ENCODE measurements around the gene PKNOX2. TPM values are rescaled to one million over a fixed set of nuclear protein-coding genes. Genes with fewer than 3 reads are reported as not detected.

Gene PKNOX2
- total RNA-seq, 1 donor from 2014 or later: 6.8 TPM

- no peak overlapping the region for H3K9ac ChIP-seq (ENCODE audit: low read depth in 1 of 3, low read length in 3 of 3)
- no peaks in the 10 kb centered on the region for H3K27me3 ChIP-seq (ENCODE audit: control insufficient read depth in 3 of 3, insufficient read depth in 3 of 3, low read length in 3 of 3)
- H3K27ac ChIP-seq (ENCODE audit: low read depth, low read length): no peak overlapping the region
- peaks cover 6 to 9% (median 6%) of the 10 kb centered on the region in 3 donors for H3K4me1 ChIP-seq (ENCODE audit: control insufficient read depth in 3 of 3, insufficient read depth in 3 of 3, low read length in 3 of 3)
- no peaks in the 10 kb centered on the region for H3K9me3 ChIP-seq (ENCODE audit: control insufficient read depth in 3 of 3, low read length in 3 of 3)
- H3K36me3 ChIP-seq (ENCODE audit: control insufficient read depth in 3 of 3, insufficient read depth in 3 of 3, low read length in 3 of 3): no peaks in the 10 kb centered on the region
- no peak overlapping the region for H3K4me3 ChIP-seq (ENCODE audit: low read length in 3 of 3)
Measured at GRCh38 chr11:125455851-125456250, 291.3 kb downstream of the PKNOX2 start.

- no peaks in the 10 kb centered on the region for H3K36me3 ChIP-seq (ENCODE audit: control insufficient read depth in 3 of 3, insufficient read depth in 3 of 3, low read length in 3 of 3)
- H3K27ac ChIP-seq (ENCODE audit: low read depth, low read length): peak overlapping the region; percentile 15
- no peak overlapping the region for H3K4me3 ChIP-seq (ENCODE audit: low read length in 3 of 3)
- H3K27me3 ChIP-seq (ENCODE audit: control insufficient read depth in 3 of 3, insufficient read depth in 3 of 3, low read length in 3 of 3): no peaks in the 10 kb centered on the region
- peak overlapping the region; percentile 47 to 54 (median 53) for H3K9ac ChIP-seq (ENCODE audit: low read depth in 1 of 3, low read length in 3 of 3)
- peaks cover 6 to 9% (median 6%) of the 10 kb centered on the region in 3 donors for H3K4me1 ChIP-seq (ENCODE audit: control insufficient read depth in 3 of 3, insufficient read depth in 3 of 3, low read length in 3 of 3)
- no peaks in the 10 kb centered on the region for H3K9me3 ChIP-seq (ENCODE audit: control insufficient read depth in 3 of 3, low read length in 3 of 3)
Measured at GRCh38 chr11:125457814-125458343, 293.3 kb downstream of the PKNOX2 start.

DNA sequence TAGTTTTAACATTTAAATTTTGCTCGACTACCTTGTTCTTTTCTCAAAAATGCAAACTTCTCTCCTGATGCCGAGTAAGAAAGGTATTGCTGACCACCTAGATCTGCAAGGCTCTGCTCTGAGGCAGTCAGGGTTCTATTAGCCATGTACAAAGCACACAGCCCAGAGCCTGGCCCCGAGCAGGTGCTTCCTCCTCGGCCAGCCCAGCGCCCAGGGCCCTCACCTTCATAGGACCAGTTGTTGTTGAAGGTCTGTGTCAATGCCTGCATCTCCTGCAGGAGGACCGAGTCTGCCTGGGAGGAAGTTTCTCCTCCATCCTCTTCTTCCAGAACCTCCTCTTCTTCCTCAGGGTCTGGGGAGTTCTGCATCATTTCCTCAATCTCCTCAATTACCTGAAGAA is 295.7 kb downstream of the PKNOX2 start:
- Histone ChIP-seq H3K27ac (ENCODE audit: low read depth, low read length) (no peak overlapping the region), H3K4me3 (ENCODE audit: low read length in 3 of 3) (no peak overlapping the region), H3K9me3 (ENCODE audit: control insufficient read depth in 3 of 3, low read length in 3 of 3) (no peaks in the 10 kb centered on the region), H3K4me1 (ENCODE audit: control insufficient read depth in 3 of 3, insufficient read depth in 3 of 3, low read length in 3 of 3) (peaks cover 6 to 9% (median 6%) of the 10 kb centered on the region in 3 donors), H3K9ac (ENCODE audit: low read depth in 1 of 3, low read length in 3 of 3) (no peak overlapping the region), H3K36me3 (ENCODE audit: control insufficient read depth in 3 of 3, insufficient read depth in 3 of 3, low read length in 3 of 3) (no peaks in the 10 kb centered on the region), H3K27me3 (ENCODE audit: control insufficient read depth in 3 of 3, insufficient read depth in 3 of 3, low read length in 3 of 3) (no peaks in the 10 kb centered on the region)

DNA sequence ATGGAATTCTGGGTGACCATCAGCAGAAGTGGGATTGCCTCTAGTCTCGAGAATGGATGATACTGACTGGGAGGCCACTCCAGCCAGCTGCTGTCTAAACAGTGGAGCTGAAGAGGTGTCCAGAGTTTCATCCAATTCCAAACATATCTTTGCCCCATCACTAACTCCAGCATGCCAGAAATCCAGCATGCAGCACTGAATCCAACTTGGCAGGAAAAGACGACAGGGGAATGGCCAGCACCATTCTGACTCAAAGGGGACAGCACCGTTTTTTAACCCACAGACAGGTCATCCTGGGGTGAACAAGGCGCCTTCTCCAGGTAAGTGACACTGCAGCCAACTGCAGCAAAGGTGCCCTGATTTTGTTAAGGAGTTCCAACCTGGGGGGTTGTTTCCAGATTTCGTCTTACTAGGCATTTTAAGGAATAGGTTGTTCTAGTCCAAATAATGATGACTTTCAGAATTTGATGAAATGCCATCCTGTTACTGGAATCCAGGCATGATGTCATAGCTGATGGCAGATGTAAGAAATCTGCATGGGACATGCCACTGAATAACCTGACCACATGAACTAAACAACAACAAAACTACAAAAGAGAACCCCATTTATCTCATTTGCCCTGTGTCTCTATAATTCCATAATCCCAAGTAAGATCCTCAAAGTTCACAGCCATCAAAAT is 299.2 kb downstream of the PKNOX2 start:
- Histone ChIP-seq H3K4me3 (ENCODE audit: low read length in 3 of 3) (no peak overlapping the region), H3K27me3 (ENCODE audit: control insufficient read depth in 3 of 3, insufficient read depth in 3 of 3, low read length in 3 of 3) (no peaks in the 10 kb centered on the region), H3K36me3 (ENCODE audit: control insufficient read depth in 3 of 3, insufficient read depth in 3 of 3, low read length in 3 of 3) (no peaks in the 10 kb centered on the region), H3K4me1 (ENCODE audit: control insufficient read depth in 3 of 3, insufficient read depth in 3 of 3, low read length in 3 of 3) (no peaks in the 10 kb centered on the region), H3K27ac (ENCODE audit: low read depth, low read length) (no peak overlapping the region), H3K9ac (ENCODE audit: low read depth in 1 of 3, low read length in 3 of 3) (no peak overlapping the region), H3K9me3 (ENCODE audit: control insufficient read depth in 3 of 3, low read length in 3 of 3) (no peaks in the 10 kb centered on the region)

DNA sequence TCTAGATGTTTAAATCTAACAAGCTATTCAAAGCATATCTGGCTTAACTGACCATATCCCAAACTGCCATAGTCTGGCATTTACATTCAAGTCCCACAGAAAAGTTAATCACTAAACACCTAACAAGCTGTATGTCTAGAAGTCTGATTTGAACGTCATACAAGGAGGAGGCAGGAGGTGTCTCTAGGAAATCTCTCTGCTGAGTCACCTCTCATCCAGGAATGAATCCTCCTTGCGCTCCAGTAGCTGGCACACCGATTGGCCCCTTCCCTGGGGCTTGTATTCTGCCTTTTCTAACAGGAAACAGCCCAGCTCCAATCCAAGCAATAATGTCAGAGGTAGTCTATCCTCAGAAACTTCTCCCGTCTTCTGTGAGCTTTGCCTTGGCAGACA is 299.7 kb downstream of the PKNOX2 start:
- no peaks in the 10 kb centered on the region for H3K36me3 ChIP-seq (ENCODE audit: control insufficient read depth in 3 of 3, insufficient read depth in 3 of 3, low read length in 3 of 3)
- no peaks in the 10 kb centered on the region for H3K27me3 ChIP-seq (ENCODE audit: control insufficient read depth in 3 of 3, insufficient read depth in 3 of 3, low read length in 3 of 3)
- H3K9ac ChIP-seq (ENCODE audit: low read depth in 1 of 3, low read length in 3 of 3): no peak overlapping the region
- no peak overlapping the region for H3K4me3 ChIP-seq (ENCODE audit: low read length in 3 of 3)
- H3K4me1 ChIP-seq (ENCODE audit: control insufficient read depth in 3 of 3, insufficient read depth in 3 of 3, low read length in 3 of 3): no peaks in the 10 kb centered on the region
- no peak overlapping the region for H3K27ac ChIP-seq (ENCODE audit: low read depth, low read length)
- H3K9me3 ChIP-seq (ENCODE audit: control insufficient read depth in 3 of 3, low read length in 3 of 3): no peaks in the 10 kb centered on the region

DNA sequence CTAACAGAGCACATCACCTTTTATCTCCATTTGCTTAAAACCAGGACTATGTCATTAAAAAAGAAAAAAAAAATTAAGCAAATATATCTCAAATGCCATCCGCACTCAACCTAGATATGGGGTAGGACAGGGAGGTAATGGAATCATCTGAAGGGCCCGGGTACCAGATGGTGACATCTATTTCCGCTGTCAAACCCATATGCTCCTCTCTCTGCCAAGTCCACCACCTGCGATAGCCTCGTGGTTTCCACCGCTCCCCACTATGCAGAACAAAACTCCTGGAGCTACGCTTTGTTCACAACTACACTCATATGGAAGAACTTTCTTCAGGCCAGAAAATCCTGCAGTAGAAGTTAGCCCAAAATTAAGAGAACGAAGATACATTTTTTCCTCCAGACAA is 300.1 kb downstream of the PKNOX2 start:
- H3K4me3 ChIP-seq (ENCODE audit: low read length in 3 of 3): no peak overlapping the region
- no peak overlapping the region for H3K9ac ChIP-seq (ENCODE audit: low read depth in 1 of 3, low read length in 3 of 3)
- no peaks in the 10 kb centered on the region for H3K4me1 ChIP-seq (ENCODE audit: control insufficient read depth in 3 of 3, insufficient read depth in 3 of 3, low read length in 3 of 3)
- no peaks in the 10 kb centered on the region for H3K36me3 ChIP-seq (ENCODE audit: control insufficient read depth in 3 of 3, insufficient read depth in 3 of 3, low read length in 3 of 3)
- H3K27ac ChIP-seq (ENCODE audit: low read depth, low read length): no peak overlapping the region
- no peaks in the 10 kb centered on the region for H3K27me3 ChIP-seq (ENCODE audit: control insufficient read depth in 3 of 3, insufficient read depth in 3 of 3, low read length in 3 of 3)
- H3K9me3 ChIP-seq (ENCODE audit: control insufficient read depth in 3 of 3, low read length in 3 of 3): no peaks in the 10 kb centered on the region

DNA sequence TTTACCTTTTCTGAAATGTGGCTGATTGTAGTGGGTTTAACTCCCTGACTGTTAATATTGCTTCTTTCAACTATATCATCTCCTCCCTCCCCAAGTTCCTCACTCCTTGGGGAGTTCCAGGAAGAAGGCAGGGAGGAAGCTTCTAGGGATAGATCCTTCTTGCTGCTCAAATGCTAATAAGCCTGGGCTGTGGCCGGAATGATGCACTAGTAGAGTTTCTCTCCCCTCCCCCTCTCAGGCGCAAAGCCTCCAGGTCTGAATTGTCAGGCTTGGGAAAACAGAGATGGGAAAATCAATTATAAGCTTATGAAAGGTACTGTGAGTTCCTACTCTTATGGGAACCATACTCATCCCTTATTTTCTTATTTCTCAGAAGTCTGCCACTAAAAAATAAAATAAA is 300.7 kb downstream of the PKNOX2 start:
- no peak overlapping the region for H3K4me3 ChIP-seq (ENCODE audit: low read length in 3 of 3)
- no peaks in the 10 kb centered on the region for H3K9me3 ChIP-seq (ENCODE audit: control insufficient read depth in 3 of 3, low read length in 3 of 3)
- no peaks in the 10 kb centered on the region for H3K27me3 ChIP-seq (ENCODE audit: control insufficient read depth in 3 of 3, insufficient read depth in 3 of 3, low read length in 3 of 3)
- H3K9ac ChIP-seq (ENCODE audit: low read depth in 1 of 3, low read length in 3 of 3): no peak overlapping the region
- no peak overlapping the region for H3K27ac ChIP-seq (ENCODE audit: low read depth, low read length)
- no peaks in the 10 kb centered on the region for H3K36me3 ChIP-seq (ENCODE audit: control insufficient read depth in 3 of 3, insufficient read depth in 3 of 3, low read length in 3 of 3)
- no peaks in the 10 kb centered on the region for H3K4me1 ChIP-seq (ENCODE audit: control insufficient read depth in 3 of 3, insufficient read depth in 3 of 3, low read length in 3 of 3)

- H3K4me3 ChIP-seq (ENCODE audit: low read length in 3 of 3): no peak overlapping the region
- H3K9me3 ChIP-seq (ENCODE audit: control insufficient read depth in 3 of 3, low read length in 3 of 3): no peaks in the 10 kb centered on the region
- H3K27me3 ChIP-seq (ENCODE audit: control insufficient read depth in 3 of 3, insufficient read depth in 3 of 3, low read length in 3 of 3): no peaks in the 10 kb centered on the region
- no peaks in the 10 kb centered on the region for H3K4me1 ChIP-seq (ENCODE audit: control insufficient read depth in 3 of 3, insufficient read depth in 3 of 3, low read length in 3 of 3)
- no peak overlapping the region for H3K27ac ChIP-seq (ENCODE audit: low read depth, low read length)
- H3K36me3 ChIP-seq (ENCODE audit: control insufficient read depth in 3 of 3, insufficient read depth in 3 of 3, low read length in 3 of 3): no peaks in the 10 kb centered on the region
- no peak overlapping the region for H3K9ac ChIP-seq (ENCODE audit: low read depth in 1 of 3, low read length in 3 of 3)
Measured at GRCh38 chr11:125465701-125466100, 301.1 kb downstream of the PKNOX2 start.

DNA sequence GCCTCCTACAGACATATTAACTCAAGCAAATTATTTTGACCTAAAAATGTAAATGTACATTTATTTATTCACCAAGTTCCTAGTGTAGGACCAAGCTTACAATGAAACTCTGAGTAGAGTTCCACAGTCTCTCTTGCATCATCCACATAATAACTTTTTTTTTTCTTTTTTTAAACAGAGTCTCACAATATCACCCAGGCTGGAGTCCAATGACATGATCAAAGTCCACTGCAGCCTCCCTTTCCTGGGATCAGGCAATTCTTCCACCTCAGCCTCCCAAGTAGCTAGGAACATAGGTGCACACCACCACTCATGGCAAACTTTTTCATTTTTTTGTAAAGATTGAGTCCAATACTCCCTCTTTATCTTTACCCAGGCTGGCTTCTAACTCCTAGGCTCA is 303.5 kb downstream of the PKNOX2 start:
- Histone ChIP-seq H3K9ac (ENCODE audit: low read depth in 1 of 3, low read length in 3 of 3) (no peak overlapping the region), H3K27me3 (ENCODE audit: control insufficient read depth in 3 of 3, insufficient read depth in 3 of 3, low read length in 3 of 3) (no peaks in the 10 kb centered on the region), H3K4me3 (ENCODE audit: low read length in 3 of 3) (no peak overlapping the region), H3K36me3 (ENCODE audit: control insufficient read depth in 3 of 3, insufficient read depth in 3 of 3, low read length in 3 of 3) (no peaks in the 10 kb centered on the region), H3K4me1 (ENCODE audit: control insufficient read depth in 3 of 3, insufficient read depth in 3 of 3, low read length in 3 of 3) (no peaks in the 10 kb centered on the region), H3K9me3 (ENCODE audit: control insufficient read depth in 3 of 3, low read length in 3 of 3) (no peaks in the 10 kb centered on the region), H3K27ac (ENCODE audit: low read depth, low read length) (no peak overlapping the region)

DNA sequence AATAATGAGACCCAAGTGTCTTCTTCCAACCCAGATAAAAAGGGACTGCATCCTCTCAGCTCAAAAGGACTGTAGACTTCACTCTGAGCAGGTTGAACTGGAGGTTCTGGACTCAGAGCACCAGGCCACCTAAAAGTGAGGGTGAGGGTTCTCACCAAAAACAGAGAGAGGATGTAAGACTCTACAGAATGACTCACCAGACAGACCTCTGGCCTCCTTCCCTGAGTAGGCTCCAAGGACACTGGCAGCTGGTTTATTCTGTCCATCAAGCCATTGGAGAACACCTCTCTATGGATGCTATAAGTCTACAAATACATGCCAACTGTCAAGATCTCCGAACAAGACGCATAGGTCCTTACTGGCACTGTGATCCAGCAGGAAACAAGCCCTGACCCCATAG is 304.3 kb downstream of the PKNOX2 start:
- no peak overlapping the region for H3K4me3 ChIP-seq (ENCODE audit: low read length in 3 of 3)

More for the DNA sequence above, 304.3 kb downstream of the PKNOX2 start:
- Histone ChIP-seq H3K36me3 (ENCODE audit: control insufficient read depth in 3 of 3, insufficient read depth in 3 of 3, low read length in 3 of 3) (no peaks in the 10 kb centered on the region), H3K27me3 (ENCODE audit: control insufficient read depth in 3 of 3, insufficient read depth in 3 of 3, low read length in 3 of 3) (no peaks in the 10 kb centered on the region), H3K27ac (ENCODE audit: low read depth, low read length) (no peak overlapping the region), H3K9ac (ENCODE audit: low read depth in 1 of 3, low read length in 3 of 3) (no peak overlapping the region), H3K9me3 (ENCODE audit: control insufficient read depth in 3 of 3, low read length in 3 of 3) (no peaks in the 10 kb centered on the region), H3K4me1 (ENCODE audit: control insufficient read depth in 3 of 3, insufficient read depth in 3 of 3, low read length in 3 of 3) (no peaks in the 10 kb centered on the region)

All from skeletal muscle tissue (tissue), 4 donors.